Measurements from ENCODE around the gene PTPN20. TPM values are rescaled to one million over a fixed set of nuclear protein-coding genes. Genes with fewer than 3 reads are reported as not detected.

PTPN20 gene
- total and polyA plus RNA-seq, 2 of the 4 experiments (the other 2 are of a cell fraction), result 0.14 TPM; not detected in 1

DNA sequence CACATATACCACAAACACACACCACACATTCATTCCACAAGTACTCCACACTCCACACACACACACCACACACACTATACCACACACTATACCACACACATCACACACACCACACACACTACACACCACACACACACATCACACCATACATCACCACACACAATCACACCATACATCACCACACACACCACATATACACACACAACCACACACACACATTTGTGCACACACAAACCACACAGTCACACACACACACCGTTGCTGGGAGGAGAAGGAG lies 112.8 kb downstream of the PTPN20 start:
- H3K4me3 ChIP-seq (ENCODE audit: insufficient read depth, low read depth, low read length), result no peak overlapping the region
- peak overlapping the region; percentile 71; the same call in 1 of the 2 replicates for H2AK5ac ChIP-seq (ENCODE audit: low read depth, low read length)
- peak overlapping the region; percentile 14 for H2AFZ ChIP-seq (replicated peaks; ENCODE audit: low read length, poor library complexity)
- peaks cover 5% of the 10 kb centered on the region; the same call in 1 of the 2 replicates for H3K4me1 ChIP-seq (ENCODE audit: control insufficient read depth, insufficient read depth, low read length)
- H3K14ac ChIP-seq (replicated peaks; ENCODE audit: low read depth, low read length), result no peak overlapping the region
- WGBS, 2 experiments (ENCODE audit: extremely low coverage in 2 of 2, insufficient read length in 1 of 2), result no CpG with 5 or more reads among the region's 1 CpG
- H4K91ac ChIP-seq (ENCODE audit: insufficient read depth, low read depth, low read length), result no peak overlapping the region
- H3K36me3 ChIP-seq (ENCODE audit: control insufficient read depth, insufficient read depth, low read length), result no peaks in the 10 kb centered on the region
- no peaks in the 10 kb centered on the region for H3K79me1 ChIP-seq (ENCODE audit: low read depth in 1 of 2, low read length in 2 of 2)
- ATAC-seq (ENCODE audit: low read depth) (no peak), DNase-seq (no peak)
- peak overlapping the region; percentile 35; the same call in 1 of the 3 replicates for H2BK15ac ChIP-seq (ENCODE audit: low read depth, low read length)
- no peak overlapping the region for H3K18ac ChIP-seq (ENCODE audit: low read depth, low read length)
- H3K23ac ChIP-seq (ENCODE audit: low read depth, low read length), result peak overlapping the region; percentile 46; the same call in 1 of the 2 replicates
- H2AK9ac ChIP-seq (replicated peaks; ENCODE audit: low read depth, low read length, poor library complexity), result no peak overlapping the region
- no peak overlapping the region for H2BK20ac ChIP-seq (ENCODE audit: low read depth, low read length)
- CTCF ChIA-PET, result interaction anchor here (0.6 to 2.9 kb wide), 7 partner anchors 10 to 24 kb away, joined by 3 to 12 read pairs (median 3); no protein-coding TSS in a partner anchor
- intact Hi-C loops (cut with micrococcal nuclease), result loop anchor here (1.0 to 2.0 kb wide), 2 partner anchors 23 to 288 kb away; no protein-coding TSS in a partner anchor
- H3K27me3 ChIP-seq (ENCODE audit: control insufficient read depth, insufficient read depth, low read length), result no peaks in the 10 kb centered on the region
- H3K56ac ChIP-seq (ENCODE audit: extremely low read depth, insufficient read depth, low read length), result no peak overlapping the region
- H3K9ac ChIP-seq (ENCODE audit: low read depth, low read length), result no peak overlapping the region
- H2BK120ac ChIP-seq (ENCODE audit: low read depth, low read length), result no peak overlapping the region
- peak overlapping the region; percentile 85 for H2BK5ac ChIP-seq (ENCODE audit: low read depth, low read length, poor library complexity, severe bottlenecking)
- no peak overlapping the region for H4K5ac ChIP-seq (ENCODE audit: low read depth, low read length)
- POLR2A ChIA-PET (ENCODE audit: unreplicated experiment), result no interaction called here
- H4K20me1 ChIP-seq (ENCODE audit: insufficient read depth, low read length), result no peaks in the 10 kb centered on the region
- peaks cover 6% of the 10 kb centered on the region for H3K9me1 ChIP-seq (ENCODE audit: insufficient read depth, low read length)
- H3K9me3 ChIP-seq (ENCODE audit: control insufficient read depth, insufficient read depth, low read length), result no peaks in the 10 kb centered on the region
- no peak overlapping the region; the same call in 1 of the 2 replicates for H3K4ac ChIP-seq (ENCODE audit: low read depth, low read length)
- in situ Hi-C loops (cut with MboI; ENCODE audit: low sequenced_read_pairs), result loop anchor here (10.0 kb wide), 1 partner anchor 281 kb away; the partner anchor contains the start of gene GDF10
- H3K4me2 ChIP-seq (ENCODE audit: low read depth, low read length), result no peak overlapping the region
- dilution Hi-C loops (cut with HindIII; ENCODE audit: low sequenced_read_pairs, unreplicated experiment), result no loop called here
- H4K8ac ChIP-seq (ENCODE audit: low read depth in 2 of 2, low read length in 2 of 2), result no peak overlapping the region
- TF ChIP-seq ELK1 (IDR thresholded peaks at IDR 0.05; ENCODE audit: borderline replicate concordance, low read depth, low read length) (no peak), MAZ (IDR thresholded peaks at IDR 0.05; ENCODE audit: borderline replicate concordance, low read depth, low read length) (no peak), BHLHE40 (IDR thresholded peaks at IDR 0.05; ENCODE audit: low read depth, low read length) (no peak)
- no TSS peak for BruUV-seq (replicated peaks)
- no peak overlapping the region for H3K27ac ChIP-seq (ENCODE audit: insufficient read depth, low read length)

Measured in IMR-90 (cell line).